HG02884 (cell line): ENCODE data around the gene CDCA5.

Source experiments
- ATAC-seq: cut with Tn5 transposase; IDR thresholded peaks from one replicate; pipeline ENCODE4 v1.9.1; 2021; ENCODE audit warnings: mild to moderate bottlenecking, moderate library complexity; ENCODE audit not compliant: unreplicated experiment

The CDCA5 gene, protein sequence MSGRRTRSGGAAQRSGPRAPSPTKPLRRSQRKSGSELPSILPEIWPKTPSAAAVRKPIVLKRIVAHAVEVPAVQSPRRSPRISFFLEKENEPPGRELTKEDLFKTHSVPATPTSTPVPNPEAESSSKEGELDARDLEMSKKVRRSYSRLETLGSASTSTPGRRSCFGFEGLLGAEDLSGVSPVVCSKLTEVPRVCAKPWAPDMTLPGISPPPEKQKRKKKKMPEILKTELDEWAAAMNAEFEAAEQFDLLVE

DNA sequence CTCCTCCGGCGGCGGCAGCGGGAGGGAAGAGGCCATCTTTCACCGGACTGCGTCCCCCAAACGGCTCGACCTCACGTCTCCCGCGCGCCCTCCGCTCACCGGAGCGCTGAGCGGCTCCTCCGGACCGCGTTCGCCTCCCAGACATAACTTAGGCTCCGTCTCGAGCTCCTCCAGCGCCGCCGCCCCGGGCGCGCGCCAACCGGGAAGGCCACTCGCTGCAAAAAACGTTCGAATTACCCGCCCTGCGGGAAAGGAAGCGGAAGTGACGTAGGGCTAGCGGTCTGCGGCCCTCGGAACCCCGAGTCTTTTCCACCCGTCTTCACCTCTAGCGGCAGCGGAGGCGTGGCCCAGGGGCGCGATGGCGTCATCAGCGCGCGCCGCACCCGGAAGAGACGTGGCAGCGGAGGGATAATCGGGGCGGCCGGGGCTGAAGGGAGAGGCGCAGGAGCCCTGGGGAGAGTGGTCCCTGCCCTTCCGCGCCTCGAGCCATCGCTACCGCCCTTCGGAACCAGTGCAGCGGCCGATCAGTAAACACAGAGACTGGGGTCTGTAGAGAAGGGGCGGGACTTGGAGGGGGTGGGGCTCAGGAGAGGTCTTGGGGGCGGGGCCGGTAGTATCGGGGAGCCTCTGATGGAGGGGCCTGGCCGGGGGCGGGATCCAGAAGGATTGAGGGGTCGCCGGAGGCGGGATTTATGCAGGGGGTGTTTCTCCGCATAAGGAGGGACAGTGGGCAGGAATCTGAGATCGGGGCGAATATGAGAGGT is at the start of gene CDCA5, which contains the start of gene ZFPL1:
TSS of gene CDCA5 (minus strand) at position 207 of the 764 bp plus-strand sequence. CDS start at position 145, 62 bp downstream.
TSS of gene ZFPL1 (plus strand) at position 389 of the 764 bp plus-strand sequence. CDS start 477 bp downstream, outside the sequence.
- ATAC-seq: peak; percentile 87

DNA sequence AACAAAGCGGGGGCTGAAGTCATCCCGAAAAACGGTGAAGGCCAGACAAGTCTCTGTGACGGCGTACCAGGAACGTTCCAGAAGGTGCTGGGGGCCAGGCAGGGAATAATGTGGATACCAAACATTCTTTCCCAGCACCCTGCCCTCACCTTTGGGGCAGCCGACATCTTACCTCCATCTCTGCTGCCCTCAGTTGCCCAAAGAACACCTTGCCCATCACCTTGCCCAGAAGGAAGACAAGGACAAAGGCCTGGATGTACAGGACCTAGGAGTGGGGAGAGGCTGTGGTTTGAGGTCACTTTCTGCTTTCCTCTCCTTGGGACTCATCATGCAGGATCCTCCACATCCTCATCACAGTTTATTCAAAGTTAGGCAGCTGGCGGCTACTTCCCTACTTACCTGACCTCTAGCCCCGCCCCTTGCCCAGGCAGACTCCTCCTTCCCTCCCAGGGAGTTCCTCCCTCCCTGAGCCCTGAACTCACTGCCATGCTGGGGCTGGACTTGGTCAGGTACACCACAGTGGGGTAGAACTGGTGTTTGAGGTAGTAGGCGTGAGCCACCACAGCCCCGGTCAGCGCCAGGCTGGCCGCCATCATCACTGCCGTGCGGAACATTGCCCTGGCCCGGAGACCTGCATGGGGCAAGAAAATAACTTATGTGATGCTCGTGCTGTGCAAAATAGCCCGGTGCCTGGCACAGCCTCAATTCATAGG is 49.3 kb upstream of the CDCA5 start:
- ATAC-seq: no peak

DNA sequence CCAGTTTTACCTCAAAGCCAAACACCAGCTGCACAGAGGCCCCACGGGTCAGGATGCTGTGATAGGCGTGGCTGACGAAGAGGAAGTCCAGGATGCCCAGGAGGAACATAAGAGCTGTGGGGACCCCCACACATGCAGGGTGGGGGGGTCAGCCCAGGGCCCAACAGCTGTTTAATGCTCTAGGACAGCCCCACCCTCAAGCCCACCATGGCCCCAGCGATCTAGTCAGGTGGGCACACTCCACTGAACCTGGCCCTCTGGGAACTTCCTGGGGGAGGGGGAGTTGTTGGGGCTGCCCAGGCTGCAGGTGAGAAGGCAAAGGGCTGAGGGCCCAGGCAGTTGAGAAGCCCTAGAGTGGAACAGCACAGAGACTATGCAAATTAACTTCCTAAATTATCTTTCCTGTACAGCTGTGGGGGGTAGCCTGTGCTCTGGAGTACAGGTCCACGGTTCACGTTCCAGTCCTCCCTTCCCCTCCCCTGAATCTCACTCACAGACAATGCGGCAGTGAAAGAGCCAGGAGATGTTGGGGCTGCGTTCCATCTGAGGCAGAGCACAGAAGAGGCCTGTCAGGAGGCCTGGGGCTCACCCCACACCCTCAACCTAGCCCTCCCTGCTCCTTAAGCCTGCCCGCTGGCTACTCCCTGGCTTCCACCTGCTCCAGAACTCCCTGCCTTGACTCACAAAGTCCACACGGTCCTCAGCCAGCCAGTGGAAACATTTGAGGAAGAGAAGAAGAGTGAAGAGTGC is 48.6 kb upstream of the CDCA5 start:
- peak; percentile 38 for ATAC-seq

DNA sequence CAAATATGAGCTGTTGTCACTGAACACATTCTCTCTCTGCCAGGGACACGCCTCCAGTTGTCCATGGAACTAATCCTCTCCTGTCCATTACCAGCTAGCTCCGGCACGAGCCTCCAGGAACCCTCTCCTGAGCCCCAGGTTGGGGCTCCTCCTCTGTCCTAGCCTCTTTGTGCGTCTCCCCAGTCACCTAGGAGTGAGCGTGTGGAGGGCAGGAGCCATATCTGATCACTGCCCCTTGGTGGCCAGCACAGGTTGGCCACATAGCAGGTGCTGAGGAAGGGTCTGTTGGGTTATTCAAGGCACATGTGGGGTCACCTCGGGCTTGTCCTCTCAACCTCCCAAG is 48.0 kb upstream of the CDCA5 start:
- ATAC-seq: no peak

DNA sequence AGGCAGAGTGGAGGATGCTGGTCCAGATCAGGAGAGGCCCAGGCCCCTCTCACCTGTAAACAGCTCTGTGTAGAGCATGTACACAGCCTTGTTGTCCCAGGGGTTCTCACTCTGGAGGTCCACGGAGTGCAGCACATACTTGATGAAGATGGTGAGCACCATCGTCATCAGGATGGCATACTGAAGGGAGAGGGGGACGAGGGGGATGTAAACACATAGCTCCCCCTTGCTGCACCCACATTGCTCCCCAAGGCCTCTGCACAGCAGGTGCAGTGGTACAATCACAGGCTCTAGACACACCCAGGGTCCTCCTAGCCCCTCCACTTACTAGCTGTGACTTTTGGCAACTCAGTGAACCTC is 47.6 kb upstream of the CDCA5 start:
- ATAC-seq: no peak

DNA sequence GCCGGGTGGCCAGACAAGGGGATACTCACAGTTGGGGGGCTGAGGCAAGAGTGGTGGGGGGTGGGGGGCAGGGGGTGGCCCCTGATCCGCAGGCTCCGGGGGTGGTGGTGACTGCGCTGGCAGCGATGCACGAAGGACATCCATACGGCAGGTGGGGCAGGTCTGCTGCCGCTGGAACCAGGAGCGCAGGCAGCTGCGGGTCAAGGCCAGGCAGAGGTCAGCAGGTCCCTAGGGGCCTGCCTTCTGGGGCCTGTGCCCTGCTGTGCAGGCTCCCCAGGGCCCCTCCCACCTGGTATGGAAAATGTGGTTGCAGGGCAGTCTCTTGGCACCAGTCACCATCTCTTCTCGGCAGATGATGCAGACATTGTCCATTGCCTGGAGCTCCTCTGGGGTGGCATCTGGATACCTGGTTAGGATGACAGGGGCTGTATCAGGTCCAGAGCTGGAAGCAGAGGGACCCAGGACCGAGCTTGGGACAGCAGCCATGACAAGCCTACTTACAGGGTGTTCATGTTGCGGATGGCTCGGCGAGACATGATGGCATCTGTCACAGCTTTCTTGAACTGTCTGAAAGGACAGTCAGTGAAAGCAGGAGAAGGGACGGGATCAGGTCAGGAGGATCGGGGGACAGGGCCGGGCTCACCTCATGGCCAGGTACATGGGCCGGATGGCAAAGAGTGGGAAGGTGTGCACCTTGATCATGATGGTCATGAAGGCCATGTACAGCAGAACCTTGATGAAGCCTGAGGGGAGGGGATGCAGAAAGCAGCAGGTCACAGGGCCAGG is 47.0 kb upstream of the CDCA5 start:
- no peak for ATAC-seq

DNA sequence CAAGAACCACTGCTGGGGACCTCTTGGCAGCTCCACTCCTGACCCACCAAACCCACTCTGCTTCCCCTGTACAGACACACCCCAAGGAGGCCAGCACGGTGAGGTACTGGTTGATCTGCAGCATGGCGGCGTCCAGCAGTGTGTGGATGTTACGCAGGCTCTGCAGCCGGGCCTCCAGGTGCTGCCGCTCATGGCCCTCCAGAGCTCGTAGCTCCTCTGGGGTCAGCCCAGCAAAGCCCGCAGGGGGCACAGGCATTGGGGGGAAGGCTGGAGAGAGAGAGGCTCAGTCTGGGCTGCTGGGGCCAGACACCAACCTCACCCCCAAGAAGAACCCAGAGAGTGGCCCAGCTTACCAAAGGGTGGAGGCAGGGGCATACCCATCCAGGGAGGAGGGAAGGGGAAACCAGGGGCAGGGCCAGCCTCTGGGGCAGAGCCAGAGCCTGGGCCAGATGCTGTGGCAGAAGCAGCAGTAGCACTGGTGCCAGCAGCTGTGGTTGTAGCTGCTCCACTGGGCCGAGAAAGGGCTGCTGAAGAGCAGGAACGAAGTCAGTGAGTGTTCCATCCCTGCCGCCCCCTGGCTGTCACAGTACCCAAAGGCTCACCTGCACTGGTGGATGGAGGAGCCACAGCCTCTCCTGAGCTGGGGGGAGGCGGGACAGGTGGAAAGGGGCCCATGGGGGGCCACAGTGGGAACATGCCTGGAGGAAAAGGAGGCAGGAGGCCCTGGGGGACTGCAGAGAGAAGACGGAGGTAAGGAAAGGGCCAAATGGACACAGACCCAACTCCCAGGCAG is 46.0 kb upstream of the CDCA5 start:
- ATAC-seq: no peak

DNA sequence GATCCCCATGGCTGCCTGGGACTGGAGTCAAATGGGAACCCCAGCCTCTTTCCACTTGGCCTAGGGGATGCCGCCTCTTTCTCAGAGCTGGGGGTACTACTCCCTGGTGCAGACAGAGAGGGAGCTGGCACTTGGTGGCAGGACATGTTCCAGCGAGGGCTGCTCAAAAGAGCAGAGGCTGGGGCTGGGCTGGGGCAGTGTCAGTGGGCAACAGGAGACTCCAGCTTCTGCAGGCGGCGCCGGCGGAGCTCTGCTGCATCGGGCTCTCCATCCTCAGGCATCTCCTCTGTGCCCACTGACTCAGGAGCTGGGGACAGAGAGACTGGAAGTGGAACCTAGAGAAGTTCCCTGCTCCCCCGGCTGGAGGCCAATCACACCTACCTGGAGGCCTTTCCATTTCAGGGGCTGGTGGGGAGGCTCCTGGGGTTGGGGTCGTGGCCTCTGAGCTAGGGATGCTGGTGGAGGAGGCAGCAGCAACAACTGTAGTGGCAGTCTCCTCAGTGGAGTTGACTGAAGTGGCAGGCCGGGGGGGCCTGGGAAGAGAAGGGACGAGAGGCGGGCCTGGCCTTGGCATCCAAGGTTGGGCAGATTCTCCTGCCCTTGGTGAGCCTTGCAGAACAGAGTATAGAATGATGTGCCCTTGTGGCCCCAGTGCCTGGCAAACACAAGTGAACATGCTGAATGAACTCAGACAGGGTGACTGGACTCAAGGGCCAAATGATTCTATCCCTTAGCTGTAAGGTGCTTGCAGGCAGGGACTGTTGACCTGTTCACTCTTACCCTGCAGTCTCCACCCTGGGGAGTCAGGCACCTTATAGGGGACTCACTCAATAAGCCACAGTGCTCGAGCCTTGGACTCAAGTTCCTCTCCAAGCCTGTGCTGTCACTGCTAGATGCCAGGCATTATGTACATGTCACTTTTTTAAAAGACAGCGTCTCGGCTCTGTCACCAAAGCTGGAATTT is 44.6 kb upstream of the CDCA5 start:
- no peak for ATAC-seq

DNA sequence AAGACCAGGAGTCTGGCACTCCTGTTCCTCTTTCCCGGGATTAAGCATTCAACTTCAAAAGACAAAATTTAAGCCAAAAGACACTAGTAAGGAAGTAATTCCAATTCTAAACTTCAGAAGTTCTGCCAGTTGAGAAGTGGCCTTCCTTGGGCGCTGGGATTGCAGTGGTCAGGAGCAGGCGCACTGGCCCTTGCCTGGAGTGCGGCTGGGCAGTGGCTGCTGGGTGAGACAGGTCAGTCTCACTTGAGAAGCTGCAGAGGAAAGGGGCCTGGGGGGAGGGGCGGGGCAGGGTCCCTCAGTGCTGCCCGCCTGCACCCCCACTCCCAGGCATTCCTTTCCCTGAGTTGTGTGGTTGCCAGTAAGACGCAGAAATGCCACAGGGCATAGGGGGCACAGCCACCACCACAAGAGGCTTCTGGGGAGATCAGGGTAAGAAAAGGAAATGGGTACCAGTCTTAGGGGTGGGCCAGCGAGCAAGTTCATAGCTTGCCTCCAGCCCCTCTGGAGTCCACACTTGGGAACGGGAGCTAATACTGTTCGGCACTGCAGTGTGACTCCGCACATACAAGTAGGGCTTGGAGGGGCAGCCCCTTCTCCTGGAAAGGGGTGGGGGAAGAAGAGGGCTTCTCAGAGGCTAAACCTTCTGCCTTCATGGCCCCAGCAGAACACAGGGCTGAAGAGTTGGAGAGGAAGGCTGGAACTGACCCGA is 43.8 kb upstream of the CDCA5 start:
- ATAC-seq: no peak

DNA sequence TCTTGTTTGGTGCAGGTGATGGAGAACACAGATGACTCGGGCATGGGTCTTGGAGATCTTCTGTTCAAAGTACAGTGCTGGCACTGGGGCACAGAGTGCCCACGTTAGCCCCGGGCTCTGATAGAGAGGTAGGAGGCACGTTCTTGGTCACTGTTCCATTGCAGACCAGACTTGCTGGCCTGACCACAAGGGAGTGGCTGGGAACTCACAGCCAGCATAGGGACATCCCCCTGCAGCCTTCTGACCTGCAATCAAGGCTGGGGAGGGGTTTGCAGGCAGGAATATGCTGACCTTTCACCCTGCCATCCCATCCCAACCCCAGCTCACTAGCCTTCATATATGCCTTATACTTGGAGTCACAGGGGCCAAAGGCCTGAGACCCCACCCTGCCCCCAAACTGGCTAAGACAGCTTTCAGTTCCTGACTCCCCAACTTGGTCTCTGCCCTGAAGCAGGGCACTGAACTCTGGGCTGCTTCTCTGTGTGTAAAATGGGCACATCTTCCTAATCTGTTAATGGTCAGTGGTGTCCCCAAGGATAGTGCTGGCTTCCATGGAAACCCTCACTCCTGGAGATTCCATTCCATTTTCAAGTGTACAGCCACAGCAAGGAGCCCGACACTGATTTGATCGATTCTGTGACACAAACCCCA is 42.9 kb upstream of the CDCA5 start:
- no peak for ATAC-seq

DNA sequence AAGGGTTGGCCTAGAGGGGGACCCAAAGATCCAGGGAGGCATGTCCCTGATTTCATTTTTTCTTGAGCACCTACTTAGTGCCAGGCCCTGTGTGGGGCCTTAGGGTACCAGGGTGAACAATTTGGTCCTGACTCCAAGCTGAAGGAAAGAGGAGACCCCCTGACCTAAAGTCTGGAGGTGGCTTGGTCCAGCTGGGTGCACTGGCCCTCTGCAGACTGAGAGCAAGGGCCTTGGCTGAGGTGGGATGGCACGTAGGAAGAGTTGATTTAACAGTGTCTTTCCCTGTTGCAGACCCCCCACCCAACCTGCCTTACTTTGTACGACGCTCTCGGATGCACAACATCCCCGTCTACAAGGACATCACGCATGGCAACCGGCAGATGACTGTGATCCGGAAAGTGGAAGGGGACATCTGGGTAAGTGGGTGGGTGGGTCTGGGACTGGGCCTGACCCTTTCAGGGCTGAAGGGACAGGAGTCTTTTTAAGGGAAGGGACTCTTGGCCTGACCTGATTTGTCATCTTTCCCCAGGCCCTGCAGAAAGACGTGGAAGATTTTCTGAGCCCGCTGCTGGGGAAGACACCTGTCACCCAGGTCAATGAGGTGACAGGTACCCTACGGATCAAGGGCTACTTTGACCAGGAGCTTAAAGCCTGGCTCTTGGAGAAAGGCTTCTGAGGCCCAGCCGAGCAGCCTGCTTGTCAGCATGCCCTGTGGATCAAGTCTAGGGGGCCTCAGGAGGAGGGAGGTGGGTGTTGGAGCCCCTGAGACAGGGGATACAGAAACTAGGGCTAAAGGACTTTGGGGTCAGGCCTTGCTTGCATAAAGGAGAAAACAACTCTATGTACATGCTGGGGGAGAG is 41.6 kb upstream of the CDCA5 start:
- no peak for ATAC-seq

DNA sequence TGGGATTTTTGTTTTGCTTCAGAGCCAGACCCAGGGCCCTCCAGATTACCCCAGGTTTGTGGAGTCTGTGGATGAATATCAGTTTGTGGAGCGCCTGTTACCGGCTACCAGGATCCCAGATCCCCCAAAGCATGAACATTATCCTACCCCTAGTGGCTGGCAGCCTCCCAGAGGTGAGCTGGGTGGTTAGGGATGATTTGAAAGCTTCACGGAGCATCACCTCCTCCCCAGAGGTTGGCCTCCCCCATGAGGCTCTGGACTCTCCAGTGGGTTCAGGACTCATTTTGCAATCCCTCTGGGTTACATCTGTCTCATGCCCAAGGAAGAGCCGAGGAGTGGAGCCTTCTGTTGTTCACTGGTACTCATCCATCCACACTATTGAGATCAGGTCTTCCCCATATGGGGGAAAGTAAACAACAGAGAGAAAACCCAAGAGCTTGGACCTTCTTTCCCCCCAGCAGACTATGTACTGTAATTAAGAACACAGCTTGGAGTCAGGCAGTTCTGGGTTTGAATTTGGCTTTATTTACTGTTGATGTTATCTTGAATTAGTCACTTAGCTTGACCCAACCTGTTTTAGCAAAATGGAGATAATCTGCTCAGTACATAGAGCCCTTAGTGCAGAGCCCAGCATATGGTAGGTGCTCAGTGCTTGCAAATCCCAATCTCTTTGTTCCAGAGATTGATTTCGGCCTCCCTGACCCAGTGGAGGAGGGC is 40.8 kb upstream of the CDCA5 start:
- ATAC-seq: no peak

DNA sequence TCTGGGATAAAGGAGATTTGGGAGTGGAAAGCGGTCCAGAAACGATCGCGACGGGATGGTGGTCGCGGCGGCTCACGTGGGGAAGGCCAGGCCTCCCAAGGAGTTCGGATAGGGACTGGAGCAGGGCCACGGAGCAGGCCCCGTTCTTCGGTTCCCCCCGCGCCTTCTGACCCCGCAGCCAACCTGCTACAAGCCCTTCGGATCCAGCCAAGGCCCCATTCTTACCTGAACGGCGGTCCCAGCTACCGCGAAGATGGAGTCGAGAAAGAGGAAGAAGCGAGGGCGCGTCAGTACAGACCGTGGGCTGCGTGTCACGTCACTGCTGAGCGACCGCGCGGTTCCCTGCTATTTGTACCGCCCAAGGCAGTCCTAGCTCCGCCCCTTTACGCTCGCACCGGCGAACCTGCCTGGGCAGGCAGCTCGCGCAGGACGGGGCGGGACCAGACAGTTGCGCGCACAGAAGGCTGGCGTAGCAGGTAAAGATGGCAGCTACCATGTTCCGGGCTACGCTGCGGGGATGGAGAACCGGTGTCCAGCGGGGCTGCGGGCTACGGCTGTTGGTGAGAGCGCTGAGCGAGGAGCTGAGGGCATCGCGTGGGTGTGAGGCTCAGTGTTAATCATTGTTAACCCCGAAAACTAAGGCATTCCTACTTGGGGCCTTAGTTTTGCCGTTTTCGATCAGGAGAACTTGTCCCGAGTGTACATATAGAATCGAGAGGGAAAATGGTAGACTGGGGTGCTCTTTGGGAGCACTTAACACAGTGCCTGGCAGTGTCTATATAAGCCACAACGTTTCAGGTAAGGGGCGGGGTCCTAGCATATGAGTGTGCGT is 38.2 kb upstream of the CDCA5 start, which contains the start of the genes FAU and MRPL49:
TSS of gene FAU (minus strand) at position 270 of the 832 bp plus-strand sequence. CDS start 321 bp downstream, outside the sequence.
TSS of gene MRPL49 (plus strand) at position 457 of the 832 bp plus-strand sequence. CDS start at position 483, 26 bp downstream.
- ATAC-seq: peak; percentile 58

DNA sequence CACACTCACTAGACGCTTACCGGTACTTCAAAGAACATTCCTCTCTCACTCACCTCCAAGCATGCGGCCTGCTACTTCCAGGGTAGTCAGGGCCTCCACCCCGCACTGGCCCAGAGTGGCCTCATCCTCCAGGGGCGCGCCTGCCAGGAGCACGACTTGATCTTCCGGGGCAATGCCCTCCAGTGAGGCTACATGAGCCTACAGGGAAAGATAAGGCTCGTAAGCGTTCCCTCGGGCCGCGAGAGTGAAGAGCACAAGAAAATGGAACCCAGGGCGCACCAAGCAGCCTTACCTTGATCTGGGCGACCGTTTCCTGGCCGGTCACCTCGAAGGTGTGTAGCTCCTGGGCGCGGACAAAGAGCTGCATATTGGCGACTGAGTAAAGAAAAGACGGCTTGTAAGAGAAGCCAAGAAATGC is 37.6 kb upstream of the CDCA5 start:
- no peak for ATAC-seq

DNA sequence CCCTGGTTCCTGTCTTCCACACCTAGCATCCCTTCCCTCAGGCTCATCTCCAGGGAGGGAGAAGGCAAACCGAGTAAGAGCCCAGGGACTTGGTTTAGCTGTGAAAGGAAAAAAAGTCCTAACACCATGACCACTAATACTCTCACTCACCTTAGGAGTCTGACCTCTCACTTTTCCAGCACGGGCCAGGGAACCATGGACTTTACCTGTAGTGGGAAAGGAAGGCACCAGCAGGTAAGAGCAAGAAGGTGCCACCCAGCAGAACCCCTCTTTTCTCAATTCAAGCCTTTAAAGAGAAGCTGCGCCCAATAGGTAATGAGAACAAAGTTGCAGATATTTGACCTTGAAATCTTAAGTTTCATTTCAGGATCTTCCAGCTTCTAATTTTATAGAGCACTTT is 37.0 kb upstream of the CDCA5 start:
- ATAC-seq: no peak
